SK-N-SH treated with all-trans-retinoic acid at 6 μM for 48 hours (cell line): Measurements from ENCODE around the gene GUCY1B1.

Experiments
- ATAC-seq: fragments of 200-7000 bp; cut with Tn5 transposase; 3 replicates; pipeline ENCODE4 v1.9.1; 2020; ENCODE audit warnings: mild to moderate bottlenecking, moderate library complexity
- ARNTL ChIP-seq: fragments of 450-650 bp; formaldehyde crosslinking; IDR thresholded peaks from 2 replicates; pipeline ENCODE4 v1.5.0; 2020; ENCODE audit warnings: low read depth, mild to moderate bottlenecking, moderate library complexity, borderline replicate concordance
- BACH2 ChIP-seq: fragments of 250-450 bp; sonication (Bioruptor Pico); IDR thresholded peaks from 2 replicates; pipeline ENCODE4 v1.9.0; 2021; ENCODE audit warnings: mild to moderate bottlenecking, borderline replicate concordance
- CSDC2 ChIP-seq: fragments of 250-450 bp; sonication (Bioruptor Pico); IDR thresholded peaks from 2 replicates; pipeline ENCODE4 v1.5.0; 2020; ENCODE audit warnings: mild to moderate bottlenecking, moderate library complexity
- ESRRG ChIP-seq: fragments of 250-450 bp; sonication (Bioruptor Pico); IDR thresholded peaks from 2 replicates; pipeline ENCODE4 v1.6.1; 2021; ENCODE audit warnings: mild to moderate bottlenecking
- GLIS3 ChIP-seq: fragments of 250-450 bp; sonication (Bioruptor Pico); IDR thresholded peaks from 2 replicates; pipeline ENCODE4 v1.5.0; 2020; ENCODE audit warnings: mild to moderate bottlenecking, moderate library complexity
- ISL1 ChIP-seq: fragments of 250-450 bp; sonication (Bioruptor Pico); IDR thresholded peaks from 2 replicates; pipeline ENCODE4 v2.1.2; 2022; ENCODE audit warnings: mild to moderate bottlenecking, moderate library complexity
- OSR1 ChIP-seq: fragments of 250-450 bp; sonication (Bioruptor Pico); IDR thresholded peaks from 2 replicates; pipeline ENCODE4 v1.8.0; 2022; ENCODE audit warnings: moderate library complexity, mild to moderate bottlenecking, inconsistent platforms
- PPARA ChIP-seq: fragments of 250-450 bp; sonication (Bioruptor Pico); IDR thresholded peaks from 2 replicates; pipeline ENCODE4 v1.5.0; 2020; ENCODE audit warnings: mild to moderate bottlenecking, borderline replicate concordance
- RARB ChIP-seq: fragments of 250-450 bp; sonication (Bioruptor Pico); IDR thresholded peaks from 2 replicates; pipeline ENCODE4 v1.8.0; 2021; ENCODE audit warnings: mild to moderate bottlenecking, moderate library complexity
- SNAI2 ChIP-seq: fragments of 250-450 bp; sonication (Bioruptor Pico); IDR thresholded peaks from 2 replicates; pipeline ENCODE4 v1.5.0; 2020; ENCODE audit warnings: mild to moderate bottlenecking, moderate library complexity
- TCF4 ChIP-seq: fragments of 250-450 bp; sonication (Bioruptor Pico); IDR thresholded peaks from 2 replicates; pipeline ENCODE4 v1.8.0; 2021; ENCODE audit warnings: mild to moderate bottlenecking, moderate library complexity, borderline replicate concordance
- TOX ChIP-seq: fragments of 250-450 bp; sonication (Bioruptor Pico); IDR thresholded peaks from 2 replicates; pipeline ENCODE4 v1.8.0; 2021; ENCODE audit warnings: mild to moderate bottlenecking, moderate library complexity, borderline replicate concordance
- TSHZ2 ChIP-seq: fragments of 250-450 bp; sonication (Bioruptor Pico); IDR thresholded peaks from 2 replicates; pipeline ENCODE4 v1.5.0; 2020; ENCODE audit warnings: mild to moderate bottlenecking, moderate library complexity
- ZC3H10 ChIP-seq: fragments of 250-450 bp; sonication (Bioruptor Pico); IDR thresholded peaks from 2 replicates; pipeline ENCODE4 v1.5.1; 2021; ENCODE audit warnings: mild to moderate bottlenecking, moderate library complexity
- ZFP3 ChIP-seq: fragments of 250-450 bp; sonication (Bioruptor Pico); IDR thresholded peaks from 2 replicates; pipeline ENCODE4 v1.5.0; 2020; ENCODE audit warnings: mild to moderate bottlenecking, moderate library complexity
- ZFP30 ChIP-seq: fragments of 450-650 bp; formaldehyde crosslinking; IDR thresholded peaks from 2 replicates; pipeline ENCODE4 v1.5.0; 2022; ENCODE audit warnings: mild to moderate bottlenecking, moderate library complexity
- ZNF565 ChIP-seq: fragments of 450-650 bp; formaldehyde crosslinking; conservative IDR thresholded peaks from 2 replicates; pipeline ENCODE4 v1.5.0; 2020; ENCODE audit warnings: low read depth, mild to moderate bottlenecking, moderate library complexity
- ZNF70 ChIP-seq: fragments of 450-650 bp; formaldehyde crosslinking; IDR thresholded peaks from 2 replicates; pipeline ENCODE4 v1.5.0; 2020; ENCODE audit warnings: mild to moderate bottlenecking, moderate library complexity
- ZNF8 ChIP-seq: fragments of 450-650 bp; formaldehyde crosslinking; IDR thresholded peaks from 2 replicates; pipeline ENCODE4 v1.5.0; 2020; ENCODE audit warnings: mild to moderate bottlenecking, moderate library complexity
- TF ChIP-seq, protein P1 (sequence below): fragments of 250-450 bp; sonication (Bioruptor Pico); IDR thresholded peaks from 2 replicates; pipeline ENCODE4 v1.5.1; 2020; ENCODE audit warnings: low read depth, mild to moderate bottlenecking, moderate library complexity
- TF ChIP-seq, protein P2 (sequence below): fragments of 250-450 bp; sonication (Bioruptor Pico); IDR thresholded peaks from 2 replicates; pipeline ENCODE4 v1.8.0; 2021; ENCODE audit warnings: low read depth, mild to moderate bottlenecking, moderate library complexity, borderline replicate concordance

The GUCY1B1 gene

DNA sequence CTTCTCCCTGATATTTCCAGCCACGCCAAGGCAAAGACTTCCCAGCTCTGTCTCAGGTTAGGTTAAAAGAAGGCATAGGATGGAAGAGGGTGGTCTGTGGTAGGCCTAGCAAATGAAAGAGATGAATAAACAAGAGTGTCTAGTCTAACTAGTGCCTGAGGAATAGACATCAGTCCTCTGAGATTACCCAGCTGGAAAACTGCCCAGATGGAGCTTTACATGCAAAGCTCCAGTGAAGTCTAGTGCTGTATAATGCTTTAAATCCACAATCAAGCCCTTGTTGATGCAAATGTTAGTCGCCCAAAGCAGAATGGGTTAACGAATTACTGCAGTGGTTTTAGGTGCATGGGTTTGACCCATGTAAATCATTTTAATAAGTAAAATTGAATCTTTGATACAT is 24.8 kb upstream of the GUCY1B1 start:
- no peak for ATAC-seq
- no peak for TF ChIP-seq ARNTL

DNA sequence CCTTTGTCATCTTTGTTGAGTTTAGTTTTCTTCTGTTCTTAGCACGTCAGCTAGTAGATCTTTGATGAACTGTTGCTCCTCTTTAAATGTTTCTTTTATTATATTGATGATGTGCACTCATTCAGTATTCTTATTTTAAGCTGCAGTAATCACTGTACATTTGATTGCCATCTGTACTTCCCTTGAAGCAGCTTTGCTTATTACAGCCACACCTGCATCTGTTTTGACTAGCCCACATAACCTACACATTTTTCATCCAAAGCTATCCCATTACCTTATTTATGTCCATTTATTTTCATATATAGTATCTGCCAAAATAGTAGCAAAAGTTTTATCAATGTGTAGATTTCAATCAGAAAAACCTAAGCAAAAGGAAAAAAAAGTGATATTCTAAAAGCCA is 23.9 kb upstream of the GUCY1B1 start:
- ATAC-seq = no peak
- TF ChIP-seq CSDC2 (CRISPR knock-in tag) (no peak), ZC3H10 (CRISPR knock-in tag) (no peak), ISL1 (CRISPR knock-in tag) (no peak), ZNF8 (no peak), TOX (CRISPR knock-in tag) (no peak), ZNF565 (CRISPR knock-in tag) (no peak), RARB (CRISPR knock-in tag) (no peak), GLIS3 (CRISPR knock-in tag) (no peak), ZFP3 (CRISPR knock-in tag) (no peak), ESRRG (CRISPR knock-in tag) (no peak), ARNTL (no peak), TCF4 (CRISPR knock-in tag) (no peak)
- TF ChIP-seq, protein P1, sequence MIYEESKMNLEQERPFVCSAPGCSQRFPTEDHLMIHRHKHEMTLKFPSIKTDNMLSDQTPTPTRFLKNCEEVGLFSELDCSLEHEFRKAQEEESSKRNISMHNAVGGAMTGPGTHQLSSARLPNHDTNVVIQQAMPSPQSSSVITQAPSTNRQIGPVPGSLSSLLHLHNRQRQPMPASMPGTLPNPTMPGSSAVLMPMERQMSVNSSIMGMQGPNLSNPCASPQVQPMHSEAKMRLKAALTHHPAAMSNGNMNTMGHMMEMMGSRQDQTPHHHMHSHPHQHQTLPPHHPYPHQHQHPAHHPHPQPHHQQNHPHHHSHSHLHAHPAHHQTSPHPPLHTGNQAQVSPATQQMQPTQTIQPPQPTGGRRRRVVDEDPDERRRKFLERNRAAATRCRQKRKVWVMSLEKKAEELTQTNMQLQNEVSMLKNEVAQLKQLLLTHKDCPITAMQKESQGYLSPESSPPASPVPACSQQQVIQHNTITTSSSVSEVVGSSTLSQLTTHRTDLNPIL (CRISPR knock-in tag) = no peak
- TF ChIP-seq, protein P2, sequence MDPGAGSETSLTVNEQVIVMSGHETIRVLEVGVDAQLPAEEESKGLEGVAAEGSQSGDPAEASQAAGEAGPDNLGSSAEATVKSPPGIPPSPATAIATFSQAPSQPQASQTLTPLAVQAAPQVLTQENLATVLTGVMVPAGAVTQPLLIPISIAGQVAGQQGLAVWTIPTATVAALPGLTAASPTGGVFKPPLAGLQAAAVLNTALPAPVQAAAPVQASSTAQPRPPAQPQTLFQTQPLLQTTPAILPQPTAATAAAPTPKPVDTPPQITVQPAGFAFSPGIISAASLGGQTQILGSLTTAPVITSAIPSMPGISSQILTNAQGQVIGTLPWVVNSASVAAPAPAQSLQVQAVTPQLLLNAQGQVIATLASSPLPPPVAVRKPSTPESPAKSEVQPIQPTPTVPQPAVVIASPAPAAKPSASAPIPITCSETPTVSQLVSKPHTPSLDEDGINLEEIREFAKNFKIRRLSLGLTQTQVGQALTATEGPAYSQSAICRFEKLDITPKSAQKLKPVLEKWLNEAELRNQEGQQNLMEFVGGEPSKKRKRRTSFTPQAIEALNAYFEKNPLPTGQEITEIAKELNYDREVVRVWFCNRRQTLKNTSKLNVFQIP (CRISPR knock-in tag) = no peak
- TF ChIP-seq, all 23 proteins: peak for 0

GRCh38 chr4:155735496-155735895 is 23.3 kb upstream of the GUCY1B1 start:
- TF ChIP-seq BACH2 = no peak
- TF ChIP-seq RARB (CRISPR knock-in tag) = no peak
- TF ChIP-seq TOX (CRISPR knock-in tag) = no peak
- TF ChIP-seq ISL1 (CRISPR knock-in tag) = no peak
- no peak for TF ChIP-seq ZC3H10 (CRISPR knock-in tag)
- TF ChIP-seq ZFP30 (CRISPR knock-in tag) = no peak
- TF ChIP-seq ZNF565 (CRISPR knock-in tag) = no peak
- TF ChIP-seq SNAI2 (CRISPR knock-in tag) = no peak
- TF ChIP-seq, protein P1 (CRISPR knock-in tag) = no peak
- no peak for TF ChIP-seq ZNF8
- no peak for TF ChIP-seq ARNTL
- TF ChIP-seq TCF4 (CRISPR knock-in tag) = no peak
- no peak for TF ChIP-seq ZNF70 (CRISPR knock-in tag)
- no peak for ATAC-seq

- no peak for TF ChIP-seq ZFP30 (CRISPR knock-in tag)
- ATAC-seq = no peak
Observed at GRCh38 chr4:155738548-155738947, 20.3 kb upstream of the GUCY1B1 start.

DNA sequence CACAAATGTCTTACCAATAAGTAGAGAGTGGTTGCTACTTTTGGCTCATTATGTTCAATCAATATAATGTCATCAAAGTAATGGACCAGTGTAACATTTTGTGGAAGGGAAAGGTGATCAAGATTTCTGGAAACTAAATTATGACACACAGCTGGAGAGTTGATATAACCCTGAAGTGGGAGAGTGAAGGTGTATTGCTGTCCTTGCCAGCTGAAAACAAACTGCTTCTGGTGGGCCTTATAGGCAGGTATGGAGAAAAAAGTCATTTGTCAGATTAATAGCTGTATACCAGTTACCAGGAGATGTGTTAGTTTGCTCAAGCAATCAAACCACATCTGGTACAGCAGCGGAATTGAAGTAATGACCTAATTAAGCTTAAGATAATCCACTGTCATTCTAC is 17.3 kb upstream of the GUCY1B1 start:
- ATAC-seq = no peak
- TF ChIP-seq, protein P1 (CRISPR knock-in tag) = no peak
- TF ChIP-seq ZFP3 (CRISPR knock-in tag) (no peak), TCF4 (CRISPR knock-in tag) (no peak), ZNF70 (CRISPR knock-in tag) (no peak), TSHZ2 (CRISPR knock-in tag) (no peak), TOX (CRISPR knock-in tag) (no peak), RARB (CRISPR knock-in tag) (no peak), OSR1 (no peak), ISL1 (CRISPR knock-in tag) (no peak), ZC3H10 (CRISPR knock-in tag) (no peak), GLIS3 (CRISPR knock-in tag) (no peak), BACH2 (no peak), PPARA (CRISPR knock-in tag) (no peak)
